ENCODE results near the gene UBE3B.

UBE3B gene

DNA sequence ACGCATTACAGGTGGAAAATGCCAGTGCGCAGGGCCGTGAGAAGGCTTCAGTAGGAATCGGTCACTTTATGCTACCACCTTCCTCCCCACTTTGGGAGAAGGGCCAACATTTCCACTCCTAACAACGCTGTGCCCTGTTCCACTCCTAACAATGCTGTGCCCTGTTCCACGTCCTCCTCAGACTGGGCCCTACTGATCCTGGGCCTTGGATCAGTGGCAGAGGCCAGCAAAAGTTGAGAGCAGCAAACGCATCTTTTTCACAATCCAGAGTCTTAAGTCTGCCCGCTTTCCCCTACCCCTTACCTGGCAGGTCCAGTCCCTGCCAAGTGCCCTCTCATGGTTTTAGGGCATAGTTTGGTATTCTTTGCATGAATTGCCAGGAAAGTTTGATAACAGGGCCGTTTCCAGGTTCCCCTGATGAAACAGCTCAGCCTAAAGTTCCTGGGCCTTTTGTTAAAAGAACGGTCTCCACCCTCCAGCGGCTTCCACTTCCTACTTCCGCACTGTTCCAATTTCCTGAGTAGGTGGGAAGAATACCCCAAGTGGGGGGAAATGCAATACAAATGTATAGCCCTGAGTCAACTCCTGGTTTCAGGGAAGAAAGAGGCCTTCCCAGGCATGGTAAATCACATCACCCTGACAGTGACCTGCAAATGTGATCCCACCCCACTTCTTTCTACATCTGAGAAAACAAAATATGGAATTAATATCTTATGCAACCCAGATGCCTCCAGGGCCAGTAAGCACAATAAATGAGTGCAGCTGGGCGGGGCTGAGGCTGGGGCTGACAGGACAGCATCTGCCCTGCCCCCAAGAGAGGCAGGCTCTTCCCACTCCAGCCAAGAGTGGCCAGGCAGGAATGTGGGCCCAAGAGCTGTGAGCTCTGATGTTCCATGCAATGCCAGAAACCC, 15.3 kb upstream of the UBE3B start:
- DNase-seq (ENCODE audit: extremely low spot score) = no peak
- TF ChIP-seq, protein P1, sequence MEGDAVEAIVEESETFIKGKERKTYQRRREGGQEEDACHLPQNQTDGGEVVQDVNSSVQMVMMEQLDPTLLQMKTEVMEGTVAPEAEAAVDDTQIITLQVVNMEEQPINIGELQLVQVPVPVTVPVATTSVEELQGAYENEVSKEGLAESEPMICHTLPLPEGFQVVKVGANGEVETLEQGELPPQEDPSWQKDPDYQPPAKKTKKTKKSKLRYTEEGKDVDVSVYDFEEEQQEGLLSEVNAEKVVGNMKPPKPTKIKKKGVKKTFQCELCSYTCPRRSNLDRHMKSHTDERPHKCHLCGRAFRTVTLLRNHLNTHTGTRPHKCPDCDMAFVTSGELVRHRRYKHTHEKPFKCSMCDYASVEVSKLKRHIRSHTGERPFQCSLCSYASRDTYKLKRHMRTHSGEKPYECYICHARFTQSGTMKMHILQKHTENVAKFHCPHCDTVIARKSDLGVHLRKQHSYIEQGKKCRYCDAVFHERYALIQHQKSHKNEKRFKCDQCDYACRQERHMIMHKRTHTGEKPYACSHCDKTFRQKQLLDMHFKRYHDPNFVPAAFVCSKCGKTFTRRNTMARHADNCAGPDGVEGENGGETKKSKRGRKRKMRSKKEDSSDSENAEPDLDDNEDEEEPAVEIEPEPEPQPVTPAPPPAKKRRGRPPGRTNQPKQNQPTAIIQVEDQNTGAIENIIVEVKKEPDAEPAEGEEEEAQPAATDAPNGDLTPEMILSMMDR (IDR thresholded peaks at IDR 0.05; ENCODE audit: control extremely low read depth, extremely low read depth, low read depth, missing control alignments) = no peak
- ChIA-PET CTCF (interaction anchor here (0.9 to 1.9 kb wide), 10 partner anchors 9 to 383 kb away, joined by 3 to 6 read pairs (median 4); no protein-coding TSS in a partner anchor), POLR2A (no interaction called here)

DNA sequence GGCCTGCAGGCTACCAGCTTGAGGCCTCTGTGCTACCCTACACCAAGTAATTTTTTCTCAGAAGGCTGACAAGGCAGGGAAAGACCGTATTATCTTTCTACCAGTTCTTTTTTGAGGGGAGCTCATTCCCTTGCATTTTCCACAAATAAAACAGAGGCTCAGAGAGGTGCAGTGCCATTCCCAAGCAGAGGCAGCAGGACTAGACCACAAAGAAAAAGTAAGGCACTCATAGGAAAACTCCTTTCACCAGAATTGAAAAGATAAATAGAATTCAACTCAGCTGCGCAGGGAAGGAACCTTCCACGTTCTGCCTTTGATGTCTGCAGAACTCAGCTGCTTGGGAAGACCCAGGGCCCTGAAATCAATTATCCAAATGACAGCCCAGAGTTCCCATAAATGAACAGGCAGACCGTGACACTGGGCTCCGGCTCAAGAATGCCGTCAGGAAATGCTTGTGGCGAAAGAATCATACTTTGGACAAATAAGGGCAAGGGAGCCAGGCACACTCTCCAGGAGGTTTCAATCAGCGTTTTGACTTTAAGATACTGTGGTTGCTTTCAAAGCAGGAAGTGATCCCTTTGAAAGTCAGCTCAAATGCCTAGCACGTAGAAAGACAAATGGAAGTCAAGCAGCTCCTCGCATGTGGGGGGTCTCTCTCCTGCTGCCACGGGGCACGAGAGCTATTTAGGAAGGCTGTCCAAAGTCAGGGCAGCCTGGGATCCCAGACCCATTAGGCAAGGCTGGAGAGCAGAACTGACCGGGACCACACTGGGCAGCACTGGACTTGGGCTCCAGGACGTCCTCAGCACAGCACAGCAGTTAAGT, 14.4 kb upstream of the UBE3B start:
- ChIA-PET CTCF (interaction anchor here (1.1 to 1.9 kb wide), 10 partner anchors 9 to 382 kb away, joined by 3 to 6 read pairs (median 4); no protein-coding TSS in a partner anchor), POLR2A (no interaction called here)
- DNase-seq (ENCODE audit: extremely low spot score) = no peak
- TF ChIP-seq, protein P1 (IDR thresholded peaks at IDR 0.05; ENCODE audit: control extremely low read depth, extremely low read depth, low read depth, missing control alignments) = no peak

DNA sequence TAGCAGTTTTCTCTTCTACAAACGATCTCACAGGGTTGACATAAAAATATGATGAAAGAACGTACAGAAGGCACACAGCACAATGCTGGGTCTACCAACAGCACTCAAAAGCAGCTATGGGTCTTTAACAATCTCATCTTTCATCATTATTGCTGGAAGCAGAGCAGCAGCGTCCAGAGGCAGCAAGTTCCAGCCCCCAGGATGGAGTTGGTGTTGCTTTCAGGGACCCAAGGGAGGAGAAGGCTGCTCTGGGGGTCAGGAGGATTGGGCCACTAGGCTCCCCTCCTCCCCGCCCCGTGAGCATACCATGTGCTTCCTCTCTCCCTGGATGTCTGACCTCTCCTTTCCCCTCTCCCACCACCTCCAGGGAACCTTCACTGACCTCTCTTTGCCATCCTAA, 13.7 kb upstream of the UBE3B start:
- TF ChIP-seq, protein P1 (IDR thresholded peaks at IDR 0.05; ENCODE audit: control extremely low read depth, extremely low read depth, low read depth, missing control alignments) = no peak
- no peak for DNase-seq (ENCODE audit: extremely low spot score)
- POLR2A ChIA-PET = no interaction called here
- CTCF ChIA-PET = interaction anchor here (1.4 to 1.8 kb wide), 3 partner anchors 31 to 59 kb away, joined by 3 to 6 read pairs (median 3); no protein-coding TSS in a partner anchor

DNA sequence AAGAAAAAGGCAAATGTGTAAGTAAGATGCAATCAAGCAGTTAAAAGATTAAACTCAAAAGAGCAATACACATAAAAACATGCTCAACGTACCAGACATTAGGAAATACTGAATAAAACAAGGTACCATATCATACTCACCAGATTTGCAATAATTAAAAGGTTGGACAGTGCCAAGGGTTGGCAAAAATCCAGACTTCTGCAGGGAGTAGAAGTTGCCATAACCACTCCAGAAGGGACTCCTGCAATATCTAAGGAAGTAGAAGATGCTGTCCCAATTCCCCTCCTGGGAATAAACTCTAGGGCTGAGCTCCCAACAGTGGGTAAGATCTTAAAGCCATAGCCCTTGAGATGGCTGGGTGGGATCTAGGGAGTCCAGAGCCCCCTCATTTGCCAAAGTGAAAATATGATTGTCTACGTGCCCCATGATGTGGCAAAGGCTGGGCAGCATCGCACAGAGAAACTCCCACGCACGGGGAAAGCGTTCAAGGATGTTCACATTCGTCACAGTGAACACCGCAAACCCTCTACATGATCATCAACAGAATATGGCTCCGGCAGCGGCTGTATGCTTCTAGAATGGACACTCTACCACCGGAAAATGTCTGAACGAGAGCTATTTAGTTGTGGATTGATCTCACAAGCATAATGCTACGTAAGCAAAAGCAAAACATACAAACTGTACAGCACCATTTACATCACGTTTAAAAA, 12.6 kb upstream of the UBE3B start:
- CTCF ChIA-PET = interaction anchor here (0.7 kb wide), 1 partner anchor 37 kb away, joined by 3 read pairs; no protein-coding TSS in a partner anchor
- POLR2A ChIA-PET = no interaction called here
- DNase-seq (ENCODE audit: extremely low spot score) = no peak
- TF ChIP-seq, protein P1 (IDR thresholded peaks at IDR 0.05; ENCODE audit: control extremely low read depth, extremely low read depth, low read depth, missing control alignments) = no peak

DNA sequence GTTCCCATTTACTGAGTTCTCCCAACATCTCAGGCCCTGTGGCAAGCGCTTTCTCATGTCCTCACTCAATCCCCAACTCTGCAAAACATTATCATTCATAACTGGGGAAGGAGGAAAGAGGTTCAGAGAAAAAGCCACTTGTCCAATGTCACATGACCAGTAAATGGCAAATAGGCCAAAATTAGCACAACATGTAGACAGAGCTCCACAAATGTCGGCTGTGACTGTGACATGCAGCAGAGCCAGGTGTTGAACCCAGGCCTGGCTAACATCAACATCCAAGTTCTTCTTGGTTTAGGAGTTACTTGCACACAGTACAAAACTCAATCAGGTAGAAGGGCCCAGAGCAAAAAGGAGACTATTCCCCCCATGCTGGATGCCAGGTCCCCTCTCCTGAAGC, 11.1 kb upstream of the UBE3B start:
- ChIA-PET CTCF (interaction anchor here (1.0 to 1.3 kb wide), 2 partner anchors 12 to 39 kb away, joined by 3 to 4 read pairs; no protein-coding TSS in a partner anchor), POLR2A (no interaction called here)
- TF ChIP-seq, protein P1 (IDR thresholded peaks at IDR 0.05; ENCODE audit: control extremely low read depth, extremely low read depth, low read depth, missing control alignments) = no peak
- DNase-seq (ENCODE audit: extremely low spot score) = no peak

DNA sequence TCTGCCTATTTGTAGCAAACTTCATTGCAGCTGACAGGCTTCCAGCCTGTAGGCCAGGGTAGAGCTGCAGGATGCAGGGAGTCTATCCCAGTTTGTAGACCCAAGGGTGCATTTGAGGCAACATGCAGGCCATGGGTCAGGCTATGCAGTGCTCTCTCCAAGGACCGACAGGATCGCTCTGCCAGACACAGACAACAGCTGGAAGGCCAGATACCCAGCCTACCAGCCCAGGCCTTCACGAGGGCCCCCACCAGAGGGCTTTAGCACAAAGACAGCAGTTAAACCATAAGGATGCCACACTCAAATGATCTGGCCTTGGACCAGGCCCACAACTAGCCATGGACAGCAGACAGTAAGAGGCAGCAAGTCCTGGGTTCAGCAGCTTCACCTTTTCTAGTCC, 10.6 kb upstream of the UBE3B start:
- ChIA-PET POLR2A (no interaction called here), CTCF (interaction anchor here (1.0 to 1.3 kb wide), 3 partner anchors 11 to 40 kb away, joined by 3 to 4 read pairs (median 4); no protein-coding TSS in a partner anchor)

More for the DNA sequence above, 10.6 kb upstream of the UBE3B start:
- TF ChIP-seq, protein P1 (IDR thresholded peaks at IDR 0.05; ENCODE audit: control extremely low read depth, extremely low read depth, low read depth, missing control alignments) = no peak
- DNase-seq (ENCODE audit: extremely low spot score) = no peak
